GM10266 (cell line): ENCODE data around the gene TFCP2L1.

Experiments
- DNase-seq: peaks from one replicate; pipeline ENCODE4 v3.0.0; 2012; ENCODE audit errors: extremely low spot score
- TF ChIP-seq, protein P1 (sequence below): IDR thresholded peaks from 2 replicates; pipeline ENCODE4 v1.5.1; 2012; ENCODE audit warnings: mild to moderate bottlenecking, low read depth; ENCODE audit not compliant: control insufficient read depth, insufficient read depth; ENCODE audit errors: missing control alignments

TFCP2L1 gene

GRCh38 chr2:121220995-121221394 is 64.0 kb downstream of the TFCP2L1 start:
- DNase-seq = no peak
- TF ChIP-seq, protein P1, sequence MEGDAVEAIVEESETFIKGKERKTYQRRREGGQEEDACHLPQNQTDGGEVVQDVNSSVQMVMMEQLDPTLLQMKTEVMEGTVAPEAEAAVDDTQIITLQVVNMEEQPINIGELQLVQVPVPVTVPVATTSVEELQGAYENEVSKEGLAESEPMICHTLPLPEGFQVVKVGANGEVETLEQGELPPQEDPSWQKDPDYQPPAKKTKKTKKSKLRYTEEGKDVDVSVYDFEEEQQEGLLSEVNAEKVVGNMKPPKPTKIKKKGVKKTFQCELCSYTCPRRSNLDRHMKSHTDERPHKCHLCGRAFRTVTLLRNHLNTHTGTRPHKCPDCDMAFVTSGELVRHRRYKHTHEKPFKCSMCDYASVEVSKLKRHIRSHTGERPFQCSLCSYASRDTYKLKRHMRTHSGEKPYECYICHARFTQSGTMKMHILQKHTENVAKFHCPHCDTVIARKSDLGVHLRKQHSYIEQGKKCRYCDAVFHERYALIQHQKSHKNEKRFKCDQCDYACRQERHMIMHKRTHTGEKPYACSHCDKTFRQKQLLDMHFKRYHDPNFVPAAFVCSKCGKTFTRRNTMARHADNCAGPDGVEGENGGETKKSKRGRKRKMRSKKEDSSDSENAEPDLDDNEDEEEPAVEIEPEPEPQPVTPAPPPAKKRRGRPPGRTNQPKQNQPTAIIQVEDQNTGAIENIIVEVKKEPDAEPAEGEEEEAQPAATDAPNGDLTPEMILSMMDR = no peak

- TF ChIP-seq, protein P1 = no peak
- no peak for DNase-seq
Measured at GRCh38 chr2:121219866-121220265, 65.1 kb downstream of the TFCP2L1 start.

GRCh38 chr2:121218386-121218938 is 66.5 kb downstream of the TFCP2L1 start:
- DNase-seq = no peak
- TF ChIP-seq, protein P1 = no peak

- DNase-seq = no peak
- TF ChIP-seq, protein P1 = no peak
Measured at GRCh38 chr2:121217627-121218026, 67.4 kb downstream of the TFCP2L1 start.

GRCh38 chr2:121214296-121214695 is 70.7 kb downstream of the TFCP2L1 start:
- no peak for DNase-seq
- TF ChIP-seq, protein P1 = no peak

GRCh38 chr2:121213386-121213785 is 71.6 kb downstream of the TFCP2L1 start:
- TF ChIP-seq, protein P1 = no peak
- no peak for DNase-seq

DNA sequence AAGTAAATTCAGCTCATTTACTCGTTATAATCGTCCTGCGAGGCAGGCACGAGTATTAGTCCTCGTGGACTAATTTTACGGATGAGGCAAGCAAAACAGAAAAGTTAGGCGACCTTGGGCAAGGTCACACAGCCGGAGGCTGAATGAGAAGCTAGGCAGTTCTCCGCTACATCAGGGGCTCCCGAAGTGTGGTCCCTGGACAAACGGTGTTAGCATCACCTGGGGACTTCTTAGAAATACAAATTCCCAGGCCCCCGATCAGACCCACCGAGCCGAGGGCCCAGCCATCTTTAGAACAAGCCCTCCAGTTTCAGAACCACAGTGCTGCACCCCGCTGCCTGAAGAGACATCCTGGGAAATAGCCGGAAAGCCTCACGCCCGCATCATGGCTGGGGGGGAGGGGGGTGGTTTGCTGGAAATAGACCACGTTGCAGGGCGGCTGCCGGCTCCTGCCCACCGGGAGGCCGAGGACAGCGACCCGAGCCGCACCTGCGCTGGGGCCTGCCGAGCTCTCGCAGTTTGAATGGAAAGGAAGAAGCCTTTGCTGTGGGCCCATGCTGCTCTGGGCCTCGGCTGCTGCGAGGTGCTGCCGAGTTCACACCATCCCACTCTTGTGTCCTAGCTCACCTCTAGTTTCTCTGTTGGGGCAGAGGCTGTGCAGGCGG is 72.2 kb downstream of the TFCP2L1 start:
- no peak for DNase-seq
- TF ChIP-seq, protein P1 = no peak
